ENCODE data around the gene PLCL2. TPM values are rescaled to one million over a fixed set of nuclear protein-coding genes. Genes with fewer than 3 reads are reported as not detected.

Gene PLCL2
- polyA plus RNA-seq, 2 of the 4 experiments (the other 2 are of a cell fraction), result 2.1 to 3.0 TPM

- no peak for DNase-seq (ENCODE audit: low read depth in 1 of 2, low spot score in 1 of 2)
- no peaks in the 10 kb centered on the region for H3K9me3 ChIP-seq
- H3K4me3 ChIP-seq, result no peak overlapping the region
- H3K4me1 ChIP-seq, result no peaks in the 10 kb centered on the region
- ATAC-seq, result no peak
- H3K4me2 ChIP-seq, result no peak overlapping the region
- FAIRE-seq, result no peak
- CTCF ChIA-PET, result interaction anchor here (0.6 to 1.5 kb wide), 5 partner anchors 11 to 112 kb away, joined by 3 to 4 read pairs (median 3); no protein-coding TSS in a partner anchor
- POLR2A ChIA-PET, result no interaction called here
- H3K27ac ChIP-seq, result no peak overlapping the region
- TF ChIP-seq JUNB (IDR thresholded peaks at IDR 0.05), result no peak
- no peak for TF ChIP-seq MAX (IDR thresholded peaks at IDR 0.05)
- no peak for TF ChIP-seq HMGXB4 (CRISPR knock-in tag; IDR thresholded peaks at IDR 0.05; ENCODE audit: borderline replicate concordance)
- no peak for TF ChIP-seq JUN (IDR thresholded peaks at IDR 0.05)
- TF ChIP-seq ZC3H11A (IDR thresholded peaks at IDR 0.05), result no peak
- TF ChIP-seq HEYL (CRISPR knock-in tag; IDR thresholded peaks at IDR 0.05), result no peak
- no peak for TF ChIP-seq ELK1 (IDR thresholded peaks at IDR 0.05; ENCODE audit: low read depth, low read length)
- TF ChIP-seq FOSL2 (IDR thresholded peaks at IDR 0.05), result no peak
- TF ChIP-seq FOSL2 (CRISPR knock-in tag; IDR thresholded peaks at IDR 0.05), result no peak
- 53% methylated on average over 4 of the region's 8 CpGs for WGBS (ENCODE audit: missing lambda C conversion rate)
These were observed 43.8 kb downstream of the PLCL2 start for GRCh38 chr3:16928386-16929132.

GRCh38 chr3:16929311-16929710 lies 44.6 kb downstream of the PLCL2 start:
- no peak overlapping the region for H3K4me2 ChIP-seq
- H3K4me1 ChIP-seq, result no peaks in the 10 kb centered on the region
- CTCF ChIA-PET, result no interaction called here
- ATAC-seq (no peak), DNase-seq (ENCODE audit: low read depth in 1 of 2, low spot score in 1 of 2) (no peak), FAIRE-seq (no peak)
- H3K9me3 ChIP-seq, result no peaks in the 10 kb centered on the region
- TF ChIP-seq RAD21 (conservative IDR thresholded peaks at IDR 0.05 in 1 of 2, IDR thresholded peaks at IDR 0.05 in 1 of 2) (no peak), HOXB13 (CRISPR knock-in tag; IDR thresholded peaks at IDR 0.05; ENCODE audit: low read depth) (no peak), CHD2 (IDR thresholded peaks at IDR 0.05; ENCODE audit: low read length, partially characterized antibody) (no peak), HDAC2 (IDR thresholded peaks at IDR 0.05) (no peak), SMC3 (IDR thresholded peaks at IDR 0.05) (no peak), ZNF302 (CRISPR knock-in tag; IDR thresholded peaks at IDR 0.05) (no peak), HMGXB4 (CRISPR knock-in tag; IDR thresholded peaks at IDR 0.05; ENCODE audit: borderline replicate concordance) (no peak), ELK1 (IDR thresholded peaks at IDR 0.05; ENCODE audit: low read depth, low read length) (no peak), SREBF2 (IDR thresholded peaks at IDR 0.05) (no peak), HEYL (CRISPR knock-in tag; IDR thresholded peaks at IDR 0.05) (no peak)
- H3K4me3 ChIP-seq, result no peak overlapping the region
- POLR2A ChIA-PET, result no interaction called here
- 71% methylated on average over 2 of the region's 2 CpGs for WGBS (ENCODE audit: missing lambda C conversion rate)
- no peak overlapping the region for H3K27ac ChIP-seq

- no peak for DNase-seq (ENCODE audit: low read depth in 1 of 2, low spot score in 1 of 2)
- ATAC-seq, result no peak
- Histone ChIP-seq H3K27ac (no peak overlapping the region), H3K4me1 (no peaks in the 10 kb centered on the region), H3K4me2 (no peak overlapping the region), H3K4me3 (no peak overlapping the region), H3K9me3 (no peaks in the 10 kb centered on the region)
- FAIRE-seq, result no peak
- 81% methylated on average over 7 of the region's 7 CpGs for WGBS (ENCODE audit: missing lambda C conversion rate)
- CTCF ChIA-PET, result no interaction called here
- POLR2A ChIA-PET, result no interaction called here
- TF ChIP-seq GATA3 (IDR thresholded peaks at IDR 0.05; ENCODE audit: borderline replicate concordance) (no peak), CHD4 (IDR thresholded peaks at IDR 0.05; ENCODE audit: borderline replicate concordance) (no peak), SMC3 (IDR thresholded peaks at IDR 0.05) (no peak), EHF (CRISPR knock-in tag; IDR thresholded peaks at IDR 0.05) (no peak), MAZ (IDR thresholded peaks at IDR 0.05; ENCODE audit: borderline replicate concordance, low read depth, low read length) (no peak), NPAS2 (CRISPR knock-in tag; IDR thresholded peaks at IDR 0.05; ENCODE audit: borderline replicate concordance) (no peak), NFE2L2 (conservative IDR thresholded peaks at IDR 0.05; ENCODE audit: low read length) (no peak), EHMT2 (IDR thresholded peaks at IDR 0.05; ENCODE audit: low read depth) (no peak), HEYL (CRISPR knock-in tag; IDR thresholded peaks at IDR 0.05) (no peak), RFX5 (IDR thresholded peaks at IDR 0.05) (no peak), ESRRA (IDR thresholded peaks at IDR 0.05; ENCODE audit: borderline replicate concordance, low read length) (no peak), E2F6 (IDR thresholded peaks at IDR 0.05; ENCODE audit: borderline replicate concordance, low read depth) (no peak), MAX (IDR thresholded peaks at IDR 0.05) (no peak), MYC (IDR thresholded peaks at IDR 0.05; ENCODE audit: borderline replicate concordance, low read length) (no peak)
These were observed 48.1 kb downstream of the PLCL2 start for GRCh38 chr3:16932877-16933276.
